Activated naive CD4-positive, alpha-beta T cell treated with anti-CD3 and anti-CD28 coated beads, Interleukin-2, amount 50 U/mL, for 72 hours (primary cell): ENCODE results near the gene CD8A. TPM values are rescaled to one million over a fixed set of nuclear protein-coding genes. Genes with fewer than 3 reads are reported as not detected.

Experiments used
- total RNA-seq, 2 donors: library from RNA; stranded (reverse); gene quantifications; one replicate each; pipeline ENCODE4 v1.2.3, GENCODE V29; 2022

The CD8A gene
- total RNA-seq, 2 donors from 2014 or later: 0.31 to 1.7 TPM

Other genes starting within 250 kb of the CD8A start
- gene CHMP3, start 227.5 kb downstream of the CD8A start, total RNA-seq: 10 to 100 TPM; 16.3 to 29.8 TPM
- gene RNF103, start 167.0 kb downstream of the CD8A start, total RNA-seq: 10 to 100 TPM; 11.9 to 18.4 TPM
- 10 to 100 TPM; 30.1 to 33.9 TPM for gene RMND5A, start 70.6 kb downstream of the CD8A start, total RNA-seq
- 1 to 10 TPM; 1.3 to 2.8 TPM for gene CD8B, start 71.0 kb upstream of the CD8A start, total RNA-seq
- gene RGPD1, start 151.2 kb upstream of the CD8A start, total RNA-seq: 1 to 10 TPM; 1.1 to 4.1 TPM
- gene PLGLB1, start 230.9 kb upstream of the CD8A start, total RNA-seq: 1 to 10 TPM in 1 of 2 donors, under 1 TPM in 1; 0.50 to 2.3 TPM